Spleen (tissue), 7 donors: ENCODE results near the gene RPL18.

Experiments
- POLR2A ChIP-seq, 3 donors: fragments of 450-650 bp; IDR thresholded peaks; one replicate each; pipeline ENCODE4 v1.5.1; 2017; ENCODE audit warnings: antibody characterized with exemption in 3 of 3, mild to moderate bottlenecking in 1 of 3
- POLR2AphosphoS5 ChIP-seq, 3 donors: sonication (generic); formaldehyde crosslinking; IDR thresholded peaks; one replicate each; pipeline ENCODE4 v1.5.1; 2017; ENCODE audit warnings: antibody characterized with exemption in 3 of 3
- TF ChIP-seq, protein P1 (sequence below), 11 experiments: fragments of 200-600 bp in 7 of 11; fragments of 450-650 bp in 4 of 11; sonication (generic) in 4 of 11; IDR thresholded peaks in 8 of 11; conservative IDR thresholded peaks in 3 of 11; 1 replicate in 7 of 11; 2 replicates in 4 of 11; pipeline versions ENCODE4 v1.4.0 to v1.8.0; 2016 to 2021; ENCODE audit warnings: antibody characterized with exemption in 11 of 11, inconsistent platforms in 4 of 11, mild to moderate bottlenecking in 1 of 11
- donor health status: DM: no; HTN: no; CAD: no; lungs with moderate emphysema.
- donor health status: DM: no; HTN: no; CAD: no.
- donor health status: DM: no; HTN: no; CAD: no.

GRCh38 chr19:48642862-48643261, 23.9 kb upstream of the RPL18 start:
- TF ChIP-seq, protein P1, sequence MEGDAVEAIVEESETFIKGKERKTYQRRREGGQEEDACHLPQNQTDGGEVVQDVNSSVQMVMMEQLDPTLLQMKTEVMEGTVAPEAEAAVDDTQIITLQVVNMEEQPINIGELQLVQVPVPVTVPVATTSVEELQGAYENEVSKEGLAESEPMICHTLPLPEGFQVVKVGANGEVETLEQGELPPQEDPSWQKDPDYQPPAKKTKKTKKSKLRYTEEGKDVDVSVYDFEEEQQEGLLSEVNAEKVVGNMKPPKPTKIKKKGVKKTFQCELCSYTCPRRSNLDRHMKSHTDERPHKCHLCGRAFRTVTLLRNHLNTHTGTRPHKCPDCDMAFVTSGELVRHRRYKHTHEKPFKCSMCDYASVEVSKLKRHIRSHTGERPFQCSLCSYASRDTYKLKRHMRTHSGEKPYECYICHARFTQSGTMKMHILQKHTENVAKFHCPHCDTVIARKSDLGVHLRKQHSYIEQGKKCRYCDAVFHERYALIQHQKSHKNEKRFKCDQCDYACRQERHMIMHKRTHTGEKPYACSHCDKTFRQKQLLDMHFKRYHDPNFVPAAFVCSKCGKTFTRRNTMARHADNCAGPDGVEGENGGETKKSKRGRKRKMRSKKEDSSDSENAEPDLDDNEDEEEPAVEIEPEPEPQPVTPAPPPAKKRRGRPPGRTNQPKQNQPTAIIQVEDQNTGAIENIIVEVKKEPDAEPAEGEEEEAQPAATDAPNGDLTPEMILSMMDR (IDR thresholded peaks at IDR 0.05 in 8 of 11, conservative IDR thresholded peaks at IDR 0.05 in 3 of 11), result no peak
- TF ChIP-seq POLR2A (IDR thresholded peaks at IDR 0.05) (no peak), POLR2AphosphoS5 (IDR thresholded peaks at IDR 0.05) (no peak)
